ENCODE measurements around the gene RFX1. TPM values are rescaled to one million over a fixed set of nuclear protein-coding genes. Genes with fewer than 3 reads are reported as not detected.
"Not testable (repeated sequence)": the region's sequence is repeated elsewhere in the genome, so short reads cannot be mapped to it uniquely, and the experiment has no call there.

The RFX1 gene
- total RNA-seq, 1 donor from 2014 or later, result 4.3 TPM

DNA sequence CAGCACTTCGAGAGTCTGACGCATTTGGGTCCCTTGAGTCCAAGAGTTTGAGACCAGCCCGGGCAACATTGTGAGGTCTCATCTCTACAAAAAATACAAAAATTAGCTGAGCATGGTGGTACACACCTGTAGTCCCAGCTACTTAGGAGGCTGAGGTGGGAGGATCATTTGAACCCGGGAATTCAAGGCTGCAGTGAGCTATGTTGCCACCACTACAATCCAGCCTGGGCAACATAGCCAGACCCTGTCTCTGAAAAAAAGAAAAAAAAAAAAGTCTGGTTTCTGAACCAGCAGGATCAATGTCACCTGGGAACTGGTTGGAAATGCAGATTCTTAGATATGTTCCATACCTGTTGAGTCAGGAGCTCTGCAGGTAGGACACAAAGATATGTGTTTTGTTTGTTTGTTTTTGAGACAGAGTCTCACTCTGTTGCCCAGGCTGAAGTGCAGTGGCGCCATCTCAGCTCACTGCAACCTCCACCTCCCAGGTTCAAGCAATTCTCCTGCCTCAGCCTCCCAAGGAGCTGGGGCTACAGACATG, 20.6 kb upstream of the RFX1 start:
- not testable (repeated sequence) for DNase-seq

DNA sequence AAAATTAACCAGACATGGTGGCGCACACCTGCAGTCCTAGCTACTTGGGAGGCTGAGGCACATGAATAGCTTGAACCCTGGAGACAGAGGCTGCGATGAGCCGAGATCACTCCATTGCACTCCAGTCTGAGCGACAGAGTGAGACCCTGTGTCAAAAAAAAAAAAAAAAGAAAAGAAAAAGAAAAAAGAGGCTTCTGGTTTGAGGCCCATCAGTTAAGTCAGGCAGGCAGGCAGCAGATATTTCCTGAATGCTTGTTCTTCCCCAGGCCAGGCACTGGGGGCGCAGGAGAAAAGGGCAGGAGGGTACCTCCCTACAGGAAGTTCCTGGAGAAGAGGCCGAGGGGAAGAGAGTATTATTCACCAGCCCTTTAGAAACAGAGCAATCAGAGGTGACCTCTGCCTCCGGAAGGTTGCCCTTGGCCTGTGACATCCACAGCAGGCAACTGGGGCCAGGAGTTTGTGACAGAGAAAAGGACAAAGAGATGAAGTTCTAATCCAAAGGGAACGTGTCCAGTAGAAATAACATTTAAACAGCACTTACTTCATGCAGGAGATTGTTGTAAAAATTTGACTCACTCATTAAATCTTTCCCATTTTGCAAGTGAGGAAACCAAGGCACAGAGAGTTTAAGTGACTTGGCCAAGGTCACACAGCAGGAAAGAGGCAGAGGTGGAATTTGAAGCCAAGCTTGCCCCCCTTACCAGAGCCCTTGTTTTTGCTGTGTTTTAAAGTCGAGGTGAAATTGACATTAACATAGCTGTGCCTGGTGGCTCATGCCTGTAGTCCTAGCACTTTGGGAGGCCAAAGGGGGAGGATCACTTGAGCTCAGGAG, 17.5 kb upstream of the RFX1 start:
- peak; percentile 47 for DNase-seq

DNA sequence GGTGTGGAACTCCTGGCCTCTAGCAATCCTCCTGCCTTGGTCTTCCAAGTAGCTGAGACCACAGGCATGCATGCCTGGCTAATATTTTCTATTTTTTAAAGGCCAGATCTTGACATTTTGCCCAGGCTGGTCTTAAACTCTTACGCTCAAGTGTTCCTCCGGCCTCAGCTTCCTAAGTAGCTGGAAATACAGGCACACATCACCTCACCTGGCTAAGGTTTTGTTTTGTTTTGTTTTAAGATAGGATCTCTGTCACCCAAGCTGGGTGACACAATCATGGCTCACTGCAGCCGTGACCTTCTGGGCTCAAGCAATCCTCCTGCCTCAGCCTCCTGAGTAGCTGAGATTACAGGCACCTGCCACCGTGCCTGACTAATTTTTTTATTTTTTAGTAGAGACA, 16.3 kb upstream of the RFX1 start:
- DNase-seq, result no peak

DNA sequence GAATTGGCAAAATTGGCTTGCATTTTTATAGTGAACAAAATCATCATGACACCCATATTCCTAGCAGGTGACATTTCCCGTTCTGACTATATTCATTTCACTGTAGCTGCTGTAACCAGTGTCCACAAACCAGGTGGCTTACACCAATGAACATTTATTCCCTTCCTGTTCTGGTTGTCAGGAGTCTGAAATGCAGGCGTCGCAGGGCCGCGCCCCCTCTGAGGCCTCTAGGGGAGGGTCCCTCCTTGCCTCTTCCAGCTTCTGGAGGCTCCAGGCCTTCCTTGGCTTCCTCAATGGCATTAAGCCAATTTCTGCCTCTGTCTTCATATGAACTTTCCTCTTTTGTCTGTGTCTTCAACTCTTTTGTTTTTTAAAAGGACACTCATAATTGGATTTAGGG, 15.4 kb upstream of the RFX1 start:
- DNase-seq, result peak; percentile 29

DNA sequence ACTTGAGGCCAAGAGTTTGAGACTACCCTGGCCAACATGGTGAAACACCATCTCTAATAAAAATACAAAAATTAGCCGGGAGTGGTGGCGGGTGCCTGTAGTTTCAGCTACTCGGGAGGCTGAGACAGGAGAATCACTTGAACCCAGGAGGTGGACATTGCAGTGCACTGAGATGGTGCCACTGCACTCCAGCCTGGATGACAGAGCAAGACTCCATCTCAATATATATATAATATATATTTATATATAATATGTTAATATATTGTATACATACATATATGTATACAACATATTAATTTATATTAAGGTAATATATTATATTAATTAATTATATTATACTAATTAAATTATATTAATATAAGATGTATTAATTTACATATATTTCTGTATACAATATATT, 13.6 kb upstream of the RFX1 start:
- DNase-seq, result not testable (repeated sequence)

DNA sequence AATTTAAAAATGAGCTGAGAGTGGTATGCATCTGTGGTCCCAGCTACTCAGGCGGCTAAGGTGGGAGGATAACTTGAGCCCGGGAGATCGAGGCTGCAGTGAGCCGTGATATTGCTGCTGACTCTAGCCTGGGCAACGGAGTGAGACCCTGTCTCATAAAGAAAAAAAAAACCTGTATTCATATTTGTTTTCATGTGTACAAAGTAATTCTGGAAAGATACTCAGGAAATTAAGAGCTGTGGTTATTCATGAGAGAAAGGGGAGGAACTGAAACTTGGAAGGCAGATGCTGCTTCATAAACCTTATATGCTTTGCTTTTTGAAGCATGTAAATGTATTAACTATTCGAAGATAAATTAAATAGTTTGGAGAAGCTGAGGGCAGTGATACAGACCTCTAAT, 13.0 kb upstream of the RFX1 start:
- DNase-seq, result no peak

DNA sequence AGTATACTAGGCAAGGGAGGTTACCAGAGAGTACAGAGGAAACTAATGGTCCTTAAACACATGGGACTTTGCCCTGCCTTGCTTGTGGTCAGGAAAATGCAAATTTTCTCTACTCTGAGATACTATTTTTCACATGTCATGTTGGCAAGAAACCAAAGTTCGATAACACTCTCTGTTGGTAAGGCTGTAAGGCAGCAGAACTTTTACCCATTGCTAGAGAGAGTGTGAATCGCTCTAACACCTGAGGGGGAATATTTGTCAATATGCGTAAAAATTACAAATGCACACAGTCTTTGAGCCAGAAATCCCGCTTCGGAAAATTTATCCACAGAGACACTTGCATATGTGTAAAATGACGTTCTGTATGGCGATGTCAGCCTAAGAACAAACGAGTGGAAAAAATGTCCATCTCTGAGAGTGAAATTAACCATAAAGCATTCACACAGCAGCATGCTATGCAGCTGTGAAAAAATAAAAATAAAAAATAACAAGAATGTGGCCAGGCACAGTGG, 9.5 kb upstream of the RFX1 start:
- no peak for DNase-seq

DNA sequence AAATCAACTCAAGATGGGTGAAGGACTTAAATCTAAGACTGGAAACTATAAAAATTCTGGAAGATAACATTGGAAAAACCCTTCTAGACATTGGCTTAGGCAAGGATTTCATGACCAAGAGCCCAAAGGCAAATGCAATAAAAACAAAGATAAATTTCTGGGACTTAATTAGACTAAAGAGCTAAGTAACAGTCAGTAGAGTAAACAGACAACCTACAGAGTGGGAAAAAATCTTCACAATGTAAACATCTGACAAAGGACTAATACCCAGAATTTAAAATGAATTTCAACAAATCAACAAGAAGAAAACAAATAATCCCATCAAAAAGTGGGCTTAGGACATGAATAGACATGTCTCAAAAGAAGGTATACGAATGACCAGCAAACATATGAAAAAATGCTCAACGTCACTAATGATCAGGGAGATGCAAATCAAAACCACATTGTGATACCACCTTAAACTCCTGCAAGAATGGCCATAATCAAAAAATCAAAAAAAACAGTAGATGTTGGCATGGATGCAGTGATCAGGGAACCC, 6.3 kb upstream of the RFX1 start:
- no peak for DNase-seq

DNA sequence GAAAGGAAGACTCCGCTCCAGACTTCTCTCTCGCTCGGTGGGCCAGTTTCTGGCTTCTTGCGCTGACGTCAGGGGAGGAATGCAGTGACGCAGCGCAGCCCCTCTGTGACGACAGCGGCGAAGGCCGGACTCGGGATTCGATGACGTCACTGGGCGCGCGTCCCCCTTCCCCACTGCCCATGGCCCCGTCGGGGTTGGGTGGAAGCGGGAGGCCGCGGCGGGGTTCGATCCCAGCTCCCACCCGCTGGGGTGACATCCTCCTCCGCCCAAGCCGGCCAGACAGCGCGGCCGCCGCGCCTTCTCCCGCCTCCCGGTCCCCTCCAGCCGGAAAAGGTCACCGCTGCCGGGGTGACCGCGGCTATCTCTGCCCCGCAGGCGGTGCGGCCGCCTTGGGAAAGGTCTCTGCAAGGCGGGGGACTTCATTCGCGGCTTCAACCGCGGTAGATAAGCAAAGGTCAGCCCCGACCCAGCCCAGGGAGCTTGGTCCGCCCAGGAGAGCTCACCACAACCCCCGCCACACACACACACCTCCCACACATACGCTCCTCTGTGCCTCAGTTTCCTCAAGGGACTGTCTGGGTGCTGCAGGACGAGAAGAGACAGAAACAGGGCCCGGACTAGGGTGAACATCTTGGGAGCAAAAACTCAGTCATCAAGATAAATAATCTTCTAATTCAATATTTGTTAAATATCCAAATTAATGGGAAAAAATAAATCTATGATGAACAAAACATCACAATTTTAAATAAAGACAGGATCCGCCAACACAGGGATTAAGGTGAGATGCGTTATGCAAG, 844 bp upstream of the RFX1 start:
- no peak for DNase-seq

DNA sequence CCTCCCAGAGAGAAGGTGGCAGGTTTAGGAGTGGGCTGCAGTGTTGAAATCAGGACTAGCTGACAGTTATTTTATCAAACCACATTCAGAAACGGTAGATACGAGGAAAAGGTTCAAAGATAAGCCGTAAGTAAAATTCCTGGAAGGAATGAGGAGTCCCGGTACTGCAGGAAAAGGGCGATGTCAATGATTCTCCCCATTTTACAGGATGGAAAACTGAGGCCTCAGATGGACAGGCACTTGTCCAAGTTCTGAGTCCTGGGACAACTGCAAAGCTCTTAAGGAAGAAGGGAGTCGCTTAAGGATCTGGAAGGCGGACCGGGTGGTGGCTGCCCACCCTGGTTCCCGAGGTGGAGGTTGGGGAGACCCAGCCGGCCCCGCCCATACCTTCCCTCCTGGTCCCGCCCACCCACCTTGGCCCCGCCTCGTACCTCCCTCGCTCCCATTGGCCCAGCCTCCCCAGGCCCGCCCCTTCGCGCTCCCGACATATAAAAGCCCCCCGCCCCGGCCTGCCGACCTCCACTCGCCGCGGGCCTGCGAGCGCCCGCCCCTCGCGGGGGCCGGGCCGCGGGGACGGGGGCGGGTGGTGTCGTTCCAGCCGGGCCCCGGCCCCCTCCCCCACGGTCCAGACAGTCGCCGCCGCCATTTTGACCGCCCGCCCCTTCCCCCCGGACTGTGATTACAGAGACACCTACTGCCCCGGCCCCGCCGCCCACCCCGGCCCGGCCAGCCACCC, 603 bp downstream of the RFX1 start:
- peak; percentile 95 for DNase-seq

DNA sequence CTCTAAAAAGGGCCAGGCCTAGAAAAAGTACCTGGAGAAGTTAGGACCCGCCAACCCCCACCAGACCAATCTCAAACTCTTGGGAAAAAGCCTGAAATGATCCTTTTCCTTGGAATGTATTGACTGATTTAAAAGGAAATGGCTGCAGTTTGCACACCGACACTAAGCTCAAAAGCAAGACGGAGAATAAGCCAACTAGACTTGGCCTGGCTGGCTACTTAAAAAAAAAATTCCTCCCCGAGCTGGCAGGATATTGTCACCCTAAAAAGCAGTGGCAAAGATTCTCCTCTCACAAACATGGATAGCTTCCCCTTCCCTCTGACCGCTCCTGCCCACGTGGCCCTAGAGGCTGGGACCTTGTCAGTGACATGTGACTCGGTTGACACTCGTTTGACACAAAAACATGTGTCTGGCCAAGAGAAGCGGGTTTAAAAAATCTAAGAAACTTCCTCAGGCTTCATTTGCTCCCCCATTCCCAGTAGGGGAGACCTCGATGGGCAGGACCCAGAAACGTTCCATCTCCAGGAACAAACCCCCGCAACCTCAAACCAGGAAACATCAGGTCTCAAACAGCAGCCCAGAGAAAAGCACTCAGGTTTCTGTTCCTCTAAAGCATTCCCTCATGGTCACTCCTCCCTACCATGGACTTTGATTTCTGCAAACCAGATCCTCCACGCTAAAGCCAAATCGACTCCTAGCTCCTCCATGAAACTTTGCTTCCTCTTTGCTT, 1.3 kb downstream of the RFX1 start:
- DNase-seq, result peak; percentile 27

DNA sequence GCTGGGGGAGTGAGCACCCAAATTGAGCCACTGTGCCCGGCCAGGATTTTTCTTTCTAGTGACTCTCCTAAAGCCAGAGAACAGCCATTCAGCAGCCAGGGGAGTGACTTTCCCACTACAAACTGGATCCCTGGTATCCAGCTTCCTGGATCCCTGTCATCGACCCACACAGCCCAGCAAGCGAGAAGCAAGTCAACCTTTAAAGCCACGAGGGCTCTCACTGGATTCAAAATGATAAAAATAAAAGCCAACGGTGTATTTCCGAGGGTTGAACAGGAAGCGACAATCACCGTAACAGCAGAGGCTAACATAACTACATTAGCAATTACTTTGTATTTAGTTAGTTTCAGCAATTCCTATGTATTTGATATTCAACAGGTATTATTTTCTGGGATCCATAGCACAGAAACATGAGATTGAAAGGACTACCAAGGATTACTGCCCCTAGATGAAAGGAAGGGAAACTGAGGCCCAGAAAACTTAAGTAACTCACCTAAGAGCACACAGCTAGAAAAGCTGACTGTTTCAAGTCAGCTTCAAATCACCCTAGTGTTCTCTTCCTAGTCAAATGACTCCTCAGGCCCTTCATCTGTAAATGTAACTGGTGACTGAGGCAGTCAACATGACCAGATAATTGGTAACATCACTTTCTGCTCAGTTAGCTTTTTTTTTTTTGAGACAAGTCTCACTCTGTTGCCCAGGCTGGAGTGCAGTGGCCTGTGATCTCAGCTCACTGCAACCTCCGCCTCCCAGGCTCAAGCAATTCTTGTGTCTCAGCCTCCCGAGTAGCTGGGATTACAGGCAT, 2.7 kb downstream of the RFX1 start:
- no peak for DNase-seq

DNA sequence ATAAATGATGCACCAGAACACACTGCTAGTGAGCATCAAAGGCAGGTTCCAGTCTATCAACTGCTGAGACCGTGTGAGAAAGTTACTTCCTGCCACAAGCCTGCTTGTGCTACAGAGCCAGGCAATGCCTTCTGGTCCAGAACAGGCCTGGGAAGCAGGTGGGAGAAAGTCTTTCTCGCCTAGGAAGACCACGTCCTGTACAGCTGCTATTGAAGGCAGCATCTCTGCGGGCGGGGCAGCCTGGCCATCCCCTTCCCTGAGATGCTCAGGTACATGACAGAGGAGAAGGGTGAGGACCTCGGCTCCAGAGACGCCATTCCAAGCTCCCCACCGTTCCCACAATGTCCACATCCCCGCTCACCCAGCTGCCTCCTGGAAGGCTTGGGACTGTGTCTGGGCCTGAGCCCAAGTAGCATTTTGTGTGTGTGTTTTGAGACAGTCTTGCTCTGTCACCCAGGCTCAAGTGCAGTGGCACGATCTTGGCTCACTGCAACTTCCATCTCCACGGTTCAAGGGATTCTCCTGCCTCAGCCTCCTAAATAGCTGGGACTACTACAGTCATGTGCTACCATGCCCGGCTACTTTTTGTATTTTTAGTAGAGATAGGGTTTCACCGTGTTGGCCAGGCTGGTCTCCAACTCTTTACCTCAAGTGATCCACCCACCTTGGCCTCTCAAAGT, 3.4 kb downstream of the RFX1 start:
- no peak for DNase-seq

DNA sequence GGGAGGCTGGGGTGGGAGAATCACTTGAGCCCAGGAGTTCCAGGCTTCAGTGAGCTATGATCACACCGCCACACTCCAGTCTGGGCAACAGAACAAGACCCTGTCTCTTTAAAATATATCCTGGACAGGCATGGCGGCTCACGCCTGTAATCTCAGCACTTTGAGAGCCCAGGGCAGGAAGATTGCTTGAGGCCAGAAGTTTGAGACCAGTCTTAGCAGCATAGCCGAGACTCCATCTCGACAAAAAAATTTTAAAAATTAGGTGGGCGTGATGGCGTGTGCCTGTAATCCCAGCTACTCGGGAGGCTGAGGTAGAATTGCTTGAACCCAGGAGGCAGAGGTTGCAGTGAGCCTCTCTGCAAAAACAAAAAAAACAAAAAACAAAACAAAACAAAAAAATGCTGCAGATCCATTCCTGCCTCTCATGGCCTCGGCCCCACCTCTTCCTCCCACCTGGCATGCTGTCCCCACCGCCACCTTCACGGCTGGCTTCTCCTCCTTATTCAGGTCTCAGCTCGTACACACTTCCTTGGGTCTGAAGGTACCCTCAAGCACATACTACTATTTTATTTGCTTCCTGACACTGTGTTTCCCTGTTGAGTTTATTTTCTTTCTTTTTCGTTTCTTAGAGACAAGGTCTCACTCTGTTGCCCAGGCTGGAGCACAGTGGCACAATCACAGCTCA, 5.3 kb downstream of the RFX1 start:
- DNase-seq, result no peak

DNA sequence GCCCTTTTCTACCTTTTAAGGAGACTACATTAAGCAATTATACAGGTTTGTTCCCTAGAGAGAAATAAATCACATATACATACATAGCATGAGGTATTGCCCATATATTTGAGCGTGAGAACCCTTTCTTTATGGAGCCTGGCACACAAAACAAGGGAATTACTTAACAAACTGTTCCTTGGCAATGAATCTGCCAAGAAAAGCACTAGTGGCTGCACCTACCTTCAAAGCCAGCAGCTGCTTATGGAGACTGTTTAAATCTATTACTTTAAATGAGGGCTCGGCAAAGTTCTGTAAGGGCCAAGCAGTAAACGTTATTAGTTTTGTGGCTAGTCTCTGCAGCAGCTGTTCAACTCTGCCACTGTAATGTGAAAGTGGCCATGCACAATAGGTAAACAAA, 7.0 kb downstream of the RFX1 start:
- no peak for DNase-seq

DNA sequence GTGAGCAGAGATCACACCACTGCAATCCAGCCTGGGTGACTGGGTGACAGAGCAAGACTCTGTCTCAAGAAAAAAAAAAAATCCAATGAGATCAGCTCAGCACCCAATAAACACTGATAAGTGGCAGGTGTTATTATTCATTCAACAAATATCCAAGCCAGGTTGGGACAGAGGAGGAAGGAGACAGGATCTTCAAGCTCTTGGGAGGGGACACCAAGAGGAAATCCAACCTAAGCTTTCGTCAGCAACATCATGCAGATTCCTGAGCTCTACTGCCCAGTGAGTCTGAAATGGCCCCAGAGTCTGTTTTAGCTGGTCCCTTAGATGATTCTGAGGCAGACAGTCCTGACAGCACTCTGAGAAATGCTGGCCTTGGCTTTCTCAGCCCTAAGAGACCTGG, 7.7 kb downstream of the RFX1 start:
- DNase-seq, result no peak

DNA sequence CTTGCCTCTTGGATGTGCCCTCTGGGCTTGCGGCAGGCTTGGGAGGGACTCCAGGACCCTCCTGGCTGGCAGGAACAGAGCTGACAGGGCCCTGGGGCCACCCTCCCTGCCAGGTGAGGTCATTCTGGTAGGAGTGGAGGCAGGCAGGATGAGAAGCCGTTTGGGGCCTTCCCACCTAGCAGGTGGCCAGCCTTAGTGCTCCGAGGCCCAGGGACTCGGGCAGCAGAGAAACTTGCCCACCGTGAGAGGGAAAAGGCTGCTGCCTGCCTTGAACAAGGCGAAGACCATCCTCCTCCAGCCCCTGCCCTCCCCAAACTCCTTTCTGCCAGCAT, 8.5 kb downstream of the RFX1 start:
- no peak for DNase-seq

DNA sequence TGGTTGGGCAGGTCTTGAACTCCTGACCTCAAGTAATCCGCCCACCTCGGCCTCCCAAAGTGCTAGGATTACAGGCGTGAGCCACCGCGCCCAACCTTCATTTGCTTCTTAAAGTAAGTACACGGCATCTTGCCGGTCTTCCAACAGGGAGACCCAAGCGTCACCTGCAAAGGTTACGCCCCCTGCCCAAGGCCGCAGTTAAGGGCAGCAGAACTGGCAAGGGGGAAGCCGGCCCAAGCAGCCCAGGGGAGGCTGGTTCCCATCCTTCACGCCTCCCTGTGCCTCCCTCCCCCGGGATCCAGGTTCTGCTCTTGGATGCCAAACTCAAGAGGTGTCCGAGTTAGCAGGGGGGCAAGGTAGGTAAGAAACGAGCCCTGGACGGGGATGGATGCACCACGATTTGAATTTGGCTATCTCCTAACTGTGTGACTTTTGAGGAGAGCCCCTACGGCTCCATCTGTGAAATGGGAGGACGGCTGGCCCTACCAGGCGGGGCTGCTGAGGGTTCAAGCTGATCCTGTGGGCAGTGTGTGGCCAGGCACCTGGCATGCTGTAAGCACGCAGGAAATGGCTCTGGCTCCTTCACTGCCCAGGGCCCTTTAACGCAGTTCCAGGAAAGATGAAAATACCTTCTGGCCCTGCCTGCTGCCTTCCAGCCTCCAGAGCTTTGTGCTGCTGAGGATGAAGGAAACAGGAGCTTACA, 9.0 kb downstream of the RFX1 start:
- DNase-seq, result no peak

All from tongue (tissue), 2 donors.